ENCODE results near the gene SEC24C.

DNA sequence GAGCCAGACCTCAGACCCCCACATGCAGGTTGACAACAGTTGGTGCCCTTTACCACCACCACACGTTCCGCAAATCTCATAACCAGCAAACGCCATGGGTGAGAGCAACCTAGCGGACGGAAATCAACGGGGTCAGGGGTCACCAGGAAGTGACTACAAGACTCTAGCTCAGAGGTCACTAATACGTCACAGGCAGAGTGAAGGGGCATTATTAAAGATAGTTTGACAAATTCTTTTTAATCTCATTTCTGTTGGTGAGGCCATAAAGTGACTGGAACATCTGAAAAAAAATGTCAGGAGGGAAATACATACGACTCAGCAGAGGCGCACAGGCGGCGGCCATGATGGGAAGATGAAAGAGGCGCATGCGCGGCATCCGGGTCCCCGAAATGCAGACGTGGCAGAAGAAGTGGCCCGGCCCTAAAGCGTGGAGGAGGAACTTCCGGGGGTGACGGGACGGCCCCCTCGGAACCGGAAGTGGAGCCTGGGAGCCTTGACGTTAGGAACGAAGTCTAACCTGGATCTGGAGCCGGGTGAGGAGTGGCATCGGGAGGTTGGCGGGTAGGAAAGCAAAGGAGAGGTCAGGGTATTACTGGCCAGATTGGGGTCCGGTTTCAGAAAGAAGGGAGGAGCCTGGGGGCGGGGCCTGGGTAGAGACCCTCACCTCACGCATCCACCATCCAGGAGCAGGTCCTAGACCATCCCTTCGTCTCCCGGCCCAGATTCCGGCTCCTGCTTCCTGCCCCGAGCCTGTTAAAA is at the start of gene SEC24C:
- no peak for TF ChIP-seq TARDBP (IDR thresholded peaks at IDR 0.05)
- peak; percentile 88 for TF ChIP-seq ELF4 (IDR thresholded peaks at IDR 0.05)
- TF ChIP-seq ARNT (IDR thresholded peaks at IDR 0.05) = no peak
- TF ChIP-seq ZNF384 (IDR thresholded peaks at IDR 0.05) = no peak
- TF ChIP-seq NFRKB (IDR thresholded peaks at IDR 0.05) = peak; percentile 90
- TF ChIP-seq SP1 (IDR thresholded peaks at IDR 0.05) = no peak
- TF ChIP-seq FOXM1 (IDR thresholded peaks at IDR 0.05; ENCODE audit: borderline replicate concordance) = peak; percentile 70; the same call in 1 of the 2 replicates
- TF ChIP-seq FOXK2 (IDR thresholded peaks at IDR 0.05) = no peak
- TF ChIP-seq L3MBTL2 (conservative IDR thresholded peaks at IDR 0.05) = peak; percentile 11
- no peak for TF ChIP-seq FOXA1 (IDR thresholded peaks at IDR 0.05)
- TF ChIP-seq BHLHE40 (IDR thresholded peaks at IDR 0.05; ENCODE audit: borderline replicate concordance) = no peak
- no peak for TF ChIP-seq SUZ12 (IDR thresholded peaks at IDR 0.05)
